Hematopoietic multipotent progenitor cell (in vitro differentiated cells): Measurements from ENCODE around the gene ALDH1L1. TPM values are rescaled to one million over a fixed set of nuclear protein-coding genes. Genes with fewer than 3 reads are reported as not detected.

Experiments used
- DNase-seq, 3 donors: peaks; one replicate each; pipeline ENCODE4 v3.0.0-alpha.2; 2011 to 2015; ENCODE audit warnings: low read depth in 2 of 3, low spot score in 2 of 3
- total RNA-seq: library from RNA; depleted of rRNA; stranded (reverse); fragments of >200 nt; gene quantifications from one replicate; pipeline ENCODE4 v1.2.3, GENCODE V29; 2012

The ALDH1L1 gene
- total RNA-seq, 1 donor = under 0.01 TPM

DNA sequence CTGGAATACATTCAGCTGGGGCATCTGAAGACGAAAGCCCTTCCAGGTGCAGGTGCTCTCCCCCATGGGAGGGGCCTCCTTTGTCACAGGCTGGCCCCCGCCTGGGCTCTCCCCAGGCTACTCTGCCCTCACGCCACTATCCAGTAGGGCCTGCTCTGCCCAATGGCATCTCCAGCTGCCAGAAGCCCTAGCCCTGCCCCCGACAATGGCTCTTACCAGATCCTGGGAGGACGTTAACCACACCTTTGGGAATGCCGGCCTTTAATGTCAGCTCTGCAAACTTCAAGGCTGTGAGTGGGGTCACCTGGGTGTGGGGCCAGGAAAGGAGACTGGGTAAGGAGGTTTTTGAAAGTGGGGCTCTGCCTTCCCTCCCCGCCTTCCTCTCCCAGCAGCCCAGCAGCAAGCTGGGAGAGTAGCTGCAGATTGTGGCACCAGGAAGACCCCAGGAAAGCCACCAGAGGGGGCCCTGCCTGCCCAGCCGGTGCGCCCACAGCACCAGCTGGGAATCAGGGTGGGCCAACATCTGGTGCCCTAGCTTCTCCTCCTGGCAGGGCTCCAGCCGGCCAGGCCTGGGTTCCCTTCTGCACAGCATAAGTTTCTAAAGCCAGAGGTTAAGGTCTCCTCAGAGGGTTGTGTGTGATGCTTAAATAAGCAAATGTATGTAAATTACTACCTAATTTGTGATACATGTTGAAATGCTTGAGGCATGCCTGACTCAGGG, 56.1 kb downstream of the ALDH1L1 start:
- no peak for DNase-seq

DNA sequence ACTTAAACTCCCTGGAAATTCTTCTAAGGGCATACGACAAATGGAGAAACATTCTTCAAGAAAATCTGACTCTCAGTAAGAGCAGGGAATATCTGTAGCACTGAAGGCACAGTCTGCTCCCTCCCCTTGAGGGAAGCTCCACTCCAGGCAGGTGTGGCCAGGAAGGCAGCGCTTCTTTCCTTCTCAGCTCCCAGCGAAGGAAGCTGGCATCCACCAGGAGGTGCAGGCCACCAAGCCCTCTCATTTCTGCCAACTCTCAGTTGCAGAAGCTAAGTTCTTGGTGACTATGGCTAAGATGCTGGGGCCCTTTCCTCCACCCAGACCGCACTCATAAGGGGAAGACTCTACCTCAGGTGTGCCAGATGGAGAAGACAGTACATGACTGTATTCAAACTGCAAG, 58.8 kb downstream of the ALDH1L1 start:
- DNase-seq = no peak

DNA sequence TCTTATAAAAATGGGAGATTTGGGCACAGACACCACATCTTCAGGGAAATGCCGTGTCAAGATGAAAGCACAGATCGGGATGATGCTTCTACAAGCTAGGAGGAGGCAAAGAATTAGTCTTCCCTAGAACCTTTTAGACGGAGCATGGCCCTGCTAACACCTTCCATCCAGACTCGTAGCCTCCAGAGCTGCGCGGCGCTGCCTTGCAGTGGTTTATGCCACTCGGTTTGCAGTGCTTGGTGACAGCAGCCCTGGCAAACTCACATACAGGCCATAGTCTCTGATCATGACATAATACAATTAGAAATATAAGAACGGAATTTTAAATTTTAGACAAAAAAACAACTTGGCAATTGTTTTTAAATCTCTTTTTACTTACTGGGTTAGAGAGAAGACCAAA, 59.3 kb downstream of the ALDH1L1 start:
- no peak for DNase-seq

DNA sequence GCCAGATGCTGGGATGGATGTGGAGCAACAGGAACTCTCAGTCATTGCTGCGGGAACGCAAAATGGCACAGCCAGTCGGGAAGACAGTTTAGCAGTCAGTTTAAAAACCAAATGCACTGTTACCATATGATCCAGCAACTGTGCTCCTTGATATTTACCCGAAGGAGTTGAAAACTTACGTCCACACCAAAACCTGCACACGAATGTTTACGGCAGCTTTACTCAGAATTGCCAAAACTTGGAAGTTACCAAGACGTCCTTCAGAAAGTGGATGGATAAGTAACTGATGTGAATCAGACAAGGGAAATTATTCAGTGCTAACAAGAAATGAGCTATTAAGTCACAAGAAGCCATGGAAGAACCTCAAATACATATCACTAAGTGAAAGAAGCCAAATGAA, 60.4 kb downstream of the ALDH1L1 start:
- DNase-seq = no peak

DNA sequence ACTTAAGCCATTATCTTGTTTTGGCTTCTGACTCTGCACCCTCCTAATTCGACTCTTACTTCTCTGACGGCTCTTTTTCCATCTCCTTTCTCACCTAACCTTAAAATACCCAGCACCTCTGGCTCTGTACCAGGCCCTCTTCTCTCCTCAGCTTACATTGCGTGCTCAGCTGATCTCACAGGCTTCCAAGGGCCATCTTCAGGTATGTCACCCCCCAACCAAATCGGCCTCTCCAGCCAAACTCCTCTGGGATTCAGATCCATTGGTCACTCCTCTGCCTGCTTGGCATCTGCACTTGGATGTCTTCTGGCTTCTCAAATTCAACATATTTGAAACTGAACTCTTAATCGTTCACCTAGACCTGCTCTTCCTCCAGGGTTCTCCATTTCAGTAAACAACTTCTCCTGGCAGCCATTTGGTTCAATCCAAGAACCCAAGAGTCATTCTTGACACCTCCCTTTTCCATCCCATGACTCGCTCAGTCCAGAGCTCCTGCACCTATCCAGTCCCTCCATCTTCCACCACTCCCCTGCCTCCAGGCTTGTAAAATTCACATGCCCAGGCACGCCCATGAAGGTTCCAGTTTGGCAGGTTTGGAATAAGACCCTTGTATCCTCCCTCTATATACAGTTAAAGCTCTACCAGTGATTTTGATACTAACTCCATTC, 61.2 kb downstream of the ALDH1L1 start:
- DNase-seq = no peak

DNA sequence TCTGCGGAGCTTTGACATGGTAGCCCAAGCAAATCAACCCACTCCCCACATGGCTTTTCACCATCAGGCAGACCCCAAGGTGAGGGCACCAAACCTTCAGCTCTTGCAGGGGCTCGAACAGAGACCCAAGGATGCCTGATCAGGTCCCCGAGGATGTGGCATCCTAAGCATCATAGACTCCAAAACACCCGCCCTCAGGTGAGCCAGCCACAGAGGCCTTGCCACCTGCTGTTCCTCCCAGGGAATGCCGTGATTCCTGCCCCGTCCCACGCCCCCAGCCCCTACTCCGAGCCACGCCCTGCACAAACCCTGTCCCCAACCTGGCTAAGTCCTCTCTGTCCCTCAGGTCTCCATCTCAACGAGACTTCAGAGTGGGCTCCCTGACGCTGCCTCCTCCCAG, 61.8 kb downstream of the ALDH1L1 start:
- DNase-seq = no peak

DNA sequence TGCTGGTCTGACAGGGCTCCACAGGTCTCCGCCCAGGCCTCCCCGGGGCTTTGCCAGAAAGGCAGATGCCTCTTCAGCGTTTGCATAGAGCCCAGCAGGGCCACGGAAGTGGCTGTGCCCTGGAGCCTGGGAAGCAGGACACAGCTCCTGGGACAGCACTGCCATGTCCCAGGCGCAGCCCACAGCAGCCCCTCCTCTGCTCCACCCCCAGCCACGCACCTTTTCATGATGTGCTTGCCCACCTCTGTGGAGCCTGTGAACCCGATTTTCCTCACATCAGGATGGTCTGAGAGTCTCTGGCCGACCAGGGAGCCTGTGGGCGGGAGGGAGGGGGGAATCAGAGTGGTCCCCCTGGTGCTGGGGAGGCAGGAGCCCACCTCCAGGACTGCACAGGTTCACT, 62.6 kb downstream of the ALDH1L1 start:
- no peak for DNase-seq

DNA sequence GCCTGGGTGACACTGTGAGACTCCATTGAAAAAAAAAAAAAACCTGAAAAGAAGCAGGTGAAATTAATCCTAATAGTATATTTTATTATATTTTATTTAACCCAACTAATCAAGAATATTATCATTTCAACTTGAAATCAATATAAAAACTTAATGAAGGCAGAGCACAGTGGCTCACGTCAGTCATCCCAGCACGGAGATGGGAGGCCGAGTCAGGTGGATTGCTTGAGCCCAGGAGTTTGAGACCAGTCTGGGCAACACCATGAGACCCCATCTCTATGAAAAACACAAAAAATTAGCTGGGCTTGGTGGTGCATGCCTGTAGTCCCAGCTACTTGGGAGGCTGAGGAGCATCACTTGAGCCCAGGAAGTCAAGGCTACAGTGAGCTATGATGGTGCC, 63.2 kb downstream of the ALDH1L1 start:
- no peak for DNase-seq

DNA sequence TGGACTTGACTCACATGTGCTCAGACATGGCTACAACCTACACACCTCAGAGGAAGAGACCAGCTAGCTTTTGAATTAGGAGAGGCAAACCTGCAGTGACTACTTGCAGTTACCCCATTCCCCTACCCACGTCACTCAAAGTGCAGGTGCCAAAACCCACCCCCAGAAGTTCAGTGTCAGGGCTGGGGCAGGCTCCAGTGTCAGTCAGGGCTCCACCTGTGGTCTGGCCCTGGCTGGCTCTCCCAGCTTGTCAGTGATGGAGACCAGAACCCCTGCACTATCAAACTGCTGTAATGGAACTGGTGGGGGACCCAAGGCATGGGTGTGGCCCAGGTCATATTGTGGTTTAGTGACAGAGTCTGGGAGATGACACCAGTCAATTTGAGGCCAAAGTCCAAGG, 63.9 kb downstream of the ALDH1L1 start:
- no peak for DNase-seq

DNA sequence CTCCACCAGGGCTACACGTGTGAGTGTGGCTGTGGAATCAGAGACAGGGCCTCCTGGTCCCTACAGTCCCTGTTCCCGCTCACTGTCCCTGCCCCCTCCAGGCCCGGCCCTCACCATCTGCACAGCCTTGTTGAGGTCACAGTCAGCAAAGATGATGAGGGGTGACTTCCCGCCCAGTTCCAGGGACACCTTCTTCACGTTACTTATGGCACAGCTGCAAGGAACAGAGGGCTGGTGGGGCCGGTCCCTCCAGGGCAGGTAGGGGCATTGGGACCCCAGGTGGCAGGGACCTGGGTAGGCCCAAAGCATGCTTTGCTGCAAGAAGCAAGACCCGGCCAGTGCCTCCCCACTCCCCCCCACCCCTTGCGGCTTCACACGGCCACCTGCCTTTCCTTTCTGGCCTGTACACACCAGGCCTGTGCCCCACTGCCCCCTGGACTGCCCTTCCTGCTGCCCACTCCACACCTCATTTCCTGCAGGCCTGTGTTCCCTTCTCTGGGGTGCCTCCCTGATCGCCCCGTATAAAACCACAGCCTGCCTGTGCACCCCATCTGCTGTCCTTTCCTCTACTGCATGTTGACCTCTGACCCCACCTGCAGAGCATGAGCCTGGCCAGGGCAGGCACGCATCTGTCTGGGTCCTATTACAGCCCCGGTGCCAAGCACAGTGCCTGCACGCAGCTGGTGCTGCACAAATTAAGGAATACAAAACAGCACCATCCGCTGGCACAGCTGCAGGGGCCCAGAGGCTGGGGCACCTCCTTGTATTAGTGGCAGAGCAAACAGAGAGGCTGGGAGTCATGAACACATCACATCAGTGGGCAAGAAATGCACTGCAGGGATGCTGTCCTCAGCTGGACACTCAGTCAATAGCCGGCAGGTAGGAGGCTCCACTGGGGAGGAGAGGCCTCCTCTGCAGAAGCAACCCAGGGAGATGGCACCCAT, 65.7 kb downstream of the ALDH1L1 start:
- no peak for DNase-seq

DNA sequence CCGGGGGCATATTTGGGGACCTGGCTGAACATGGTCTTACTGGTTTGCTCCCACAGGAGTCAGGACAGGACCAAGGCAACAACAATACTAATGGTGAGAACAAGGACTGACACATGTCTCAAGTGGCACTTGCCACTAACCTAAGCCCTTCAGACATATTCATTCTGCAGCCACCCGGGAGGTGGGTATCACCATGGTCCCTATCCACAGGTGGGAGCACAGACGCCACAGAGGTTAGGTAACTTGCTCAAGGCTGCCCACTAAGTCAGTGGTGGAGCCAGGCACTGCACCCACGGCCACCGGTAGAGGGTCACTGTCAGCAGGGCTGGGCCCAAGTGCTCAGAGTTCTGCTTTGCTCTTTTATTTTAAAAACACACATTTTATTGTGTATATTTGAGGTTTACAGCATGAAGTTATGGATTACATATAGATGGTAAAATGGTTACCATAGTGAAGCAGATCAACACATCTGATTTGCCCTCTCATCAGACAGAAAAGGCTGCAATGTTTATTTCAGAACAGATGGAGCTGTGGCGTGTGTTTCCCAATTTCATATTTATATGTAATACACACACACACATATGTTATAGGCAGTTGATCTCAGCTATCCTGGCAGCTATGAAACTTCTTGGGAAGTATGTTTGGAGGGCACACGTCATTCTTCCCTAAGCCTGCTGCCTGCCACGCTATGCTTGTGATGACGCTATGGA, 66.5 kb downstream of the ALDH1L1 start:
- DNase-seq = peak in 1 of 3 donors; percentile 13

DNA sequence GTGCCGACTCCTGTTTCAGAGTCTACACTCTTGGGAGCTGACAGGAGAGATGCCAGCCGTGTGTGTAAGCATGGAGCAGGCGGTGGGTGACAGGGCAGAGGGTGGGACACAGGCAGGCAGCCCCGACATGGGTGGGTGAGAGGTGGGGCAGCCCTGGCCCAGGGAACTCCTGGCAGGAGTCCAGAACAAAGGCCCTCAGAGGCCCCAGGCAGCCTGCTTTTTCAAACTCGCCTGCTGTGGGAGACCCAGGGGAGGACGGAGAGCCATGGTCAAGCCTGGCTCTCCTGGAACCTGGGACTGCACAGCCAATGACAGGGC, 67.2 kb downstream of the ALDH1L1 start:
- no peak for DNase-seq

DNA sequence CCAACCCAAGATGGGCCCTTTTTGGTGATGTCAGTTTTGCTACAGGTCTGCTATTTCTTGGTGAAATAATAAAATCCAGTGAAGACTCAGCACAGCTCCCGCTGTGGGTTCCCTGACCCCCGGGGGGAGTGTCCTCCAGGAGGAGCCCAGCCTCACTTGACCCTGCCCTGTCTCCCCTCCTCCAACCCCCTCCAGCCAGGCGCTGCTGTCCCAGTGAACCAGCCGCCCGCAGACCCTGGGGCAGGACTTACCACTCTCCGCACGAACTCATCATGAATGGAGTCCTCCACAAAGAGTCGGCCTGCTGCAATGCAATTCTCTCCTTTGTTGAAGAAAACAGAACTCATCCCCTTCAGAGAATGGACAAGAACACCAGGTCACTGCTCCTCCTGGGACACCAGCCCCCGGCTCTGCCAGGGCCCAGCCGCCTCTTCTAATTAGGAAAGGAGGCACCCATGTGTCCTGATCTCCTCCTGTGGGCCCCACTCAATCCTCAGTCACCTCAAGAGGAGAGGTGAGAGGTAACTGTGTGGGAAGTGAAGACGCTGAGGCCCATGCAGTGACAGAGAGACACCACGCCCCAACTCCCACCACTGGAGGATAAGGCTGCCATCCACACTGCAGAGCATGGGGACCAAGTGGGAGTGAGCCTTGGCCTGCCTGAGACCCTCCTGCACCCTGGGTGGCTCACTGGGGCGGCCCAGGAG, 67.7 kb downstream of the ALDH1L1 start:
- DNase-seq = no peak

DNA sequence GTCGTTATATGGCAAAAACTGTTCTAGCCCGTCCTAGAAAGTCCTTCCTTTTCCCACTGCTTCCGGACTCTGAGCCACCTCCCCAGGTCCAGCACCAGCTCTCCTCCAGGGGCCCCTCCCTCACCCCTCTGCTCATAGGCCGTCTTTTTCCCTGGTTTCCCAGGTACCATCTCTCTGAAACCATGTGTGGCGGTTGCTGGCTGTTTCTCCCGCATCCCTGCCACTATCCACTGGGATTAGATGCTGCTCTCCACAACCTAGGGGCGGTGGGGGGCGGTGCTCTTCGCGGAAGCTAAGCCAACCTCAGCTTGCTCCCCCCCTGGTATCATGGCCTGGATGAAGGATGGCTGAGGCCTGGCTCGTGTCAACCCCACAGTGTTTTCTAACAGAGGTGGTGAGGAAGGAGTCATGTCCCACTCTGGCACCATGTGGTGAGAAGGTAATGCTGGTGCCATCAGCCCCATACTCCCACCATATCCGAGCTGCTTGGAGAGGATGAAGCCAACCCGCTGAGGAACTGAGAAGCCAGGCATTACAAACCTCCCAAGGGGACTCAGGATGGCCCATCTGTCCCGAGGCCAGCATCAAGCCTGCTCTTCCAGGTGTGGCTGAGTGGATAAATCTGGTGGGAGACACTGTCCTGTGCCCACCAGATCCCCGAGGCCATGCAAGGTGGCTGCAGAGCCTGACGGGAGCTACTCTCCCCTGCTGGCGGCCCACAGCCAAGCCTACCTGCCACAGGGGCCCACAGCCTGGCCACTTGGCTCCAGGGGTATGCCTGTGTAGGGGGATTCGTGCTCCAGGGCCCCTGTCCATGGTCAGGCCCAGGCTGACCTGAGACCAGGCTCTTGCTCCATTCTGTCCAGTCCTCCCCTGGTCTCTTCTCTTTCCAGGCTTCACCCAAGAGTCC, 68.6 kb downstream of the ALDH1L1 start:
- DNase-seq = no peak

DNA sequence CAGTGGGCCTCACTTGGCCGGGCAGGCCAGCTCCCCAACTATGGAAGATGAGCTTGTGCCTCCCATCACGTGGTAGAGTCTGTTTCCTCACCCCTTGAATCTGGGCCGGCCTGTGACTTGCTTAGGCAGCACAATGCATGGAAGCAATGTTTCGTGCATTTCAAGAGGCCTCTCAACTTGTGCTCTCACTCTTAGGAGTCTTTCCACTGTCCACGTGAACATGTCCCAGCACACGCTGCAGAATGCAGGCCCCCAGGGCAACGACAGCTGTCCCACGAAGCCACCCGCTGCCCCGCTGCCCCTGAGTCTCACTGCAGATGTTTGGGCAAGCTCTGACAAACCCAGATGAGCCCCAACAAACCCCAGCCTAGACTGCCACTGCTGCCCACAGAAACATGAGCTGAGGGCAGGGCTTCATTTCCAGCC, 69.2 kb downstream of the ALDH1L1 start:
- no peak for DNase-seq

DNA sequence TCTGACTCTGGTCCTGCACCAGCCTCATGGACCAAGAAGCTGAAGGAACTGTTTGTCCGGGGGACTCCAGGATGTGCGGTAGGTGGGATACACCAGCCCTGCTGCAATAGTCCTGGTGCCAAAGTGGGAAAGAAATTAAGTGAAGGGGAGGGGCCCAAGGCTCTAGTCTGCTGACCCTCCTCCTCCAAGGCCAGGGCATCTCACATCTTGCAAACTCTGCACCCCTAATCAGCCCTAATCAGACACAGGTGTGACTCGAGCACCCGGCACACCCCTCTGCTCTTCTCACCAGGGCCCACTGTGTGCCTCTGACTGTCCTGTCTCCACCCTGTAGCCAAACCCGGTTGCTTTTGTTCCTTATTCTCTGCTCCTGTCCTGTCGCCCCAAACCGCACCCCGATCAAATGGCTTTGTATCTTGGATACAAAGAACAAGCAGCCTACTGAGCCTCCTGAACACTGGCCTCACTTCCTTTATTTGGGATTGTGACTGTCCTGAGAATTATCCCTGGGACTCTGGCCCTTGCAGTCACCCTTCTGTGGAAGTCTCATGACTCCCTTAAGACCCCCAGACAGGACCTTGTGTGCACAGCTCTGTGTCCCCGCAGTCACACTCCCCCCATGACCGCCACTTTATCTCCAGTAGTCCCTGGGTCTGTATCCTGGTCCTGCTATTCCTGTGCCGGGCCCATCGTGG, 69.8 kb downstream of the ALDH1L1 start:
- no peak for DNase-seq

DNA sequence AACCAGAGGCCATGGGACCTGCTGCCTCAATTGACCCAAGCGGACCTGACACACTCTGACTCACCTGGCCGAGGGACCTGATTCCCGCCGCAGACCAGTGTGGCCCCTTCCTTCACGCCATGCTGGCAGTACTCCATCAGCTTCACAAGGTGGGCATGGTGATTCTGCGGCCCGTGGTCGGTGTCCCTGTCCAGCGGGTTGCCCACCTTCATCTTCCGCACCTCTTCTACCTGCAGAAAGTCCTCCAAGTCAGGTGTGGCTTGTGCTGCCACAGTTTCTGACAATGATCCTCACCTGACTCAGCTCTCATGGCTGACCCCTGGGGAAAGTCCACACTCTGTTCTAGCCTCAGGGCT, 70.5 kb downstream of the ALDH1L1 start:
- DNase-seq = no peak

DNA sequence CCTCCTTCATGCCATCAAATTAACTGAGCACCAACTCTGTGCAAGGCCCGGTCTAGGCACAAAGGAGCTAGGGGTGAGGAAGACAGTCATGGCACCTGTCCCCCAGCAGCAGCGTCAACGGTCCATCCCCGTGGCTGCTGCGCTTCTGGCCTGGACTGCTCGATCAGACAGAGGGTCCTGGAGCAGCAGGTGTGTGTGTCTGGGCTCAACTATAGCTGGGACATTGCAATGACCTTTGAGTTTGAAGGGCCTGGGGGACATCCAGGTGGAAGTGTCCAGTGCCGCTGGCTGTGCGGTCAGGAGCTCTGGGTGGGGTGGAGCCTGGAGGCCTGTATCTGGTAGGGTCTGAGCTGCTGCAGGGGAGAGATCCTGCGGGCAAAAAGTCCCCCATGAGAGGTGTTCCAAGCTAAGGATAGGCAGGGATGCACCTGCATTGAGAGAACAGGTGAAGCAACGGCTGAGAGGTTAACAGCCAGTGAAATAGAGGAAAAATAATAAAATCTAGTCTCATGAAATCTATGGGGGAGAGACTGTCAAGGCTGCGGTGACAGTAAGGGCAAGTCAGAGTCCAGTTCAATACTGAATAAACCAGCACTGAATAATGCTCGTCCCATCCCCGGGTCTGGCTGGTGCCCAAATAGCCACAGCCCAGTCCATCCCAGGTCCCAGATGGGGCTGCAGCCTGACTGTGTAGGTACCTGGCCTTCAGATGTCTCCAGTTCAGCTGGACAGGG, 71.1 kb downstream of the ALDH1L1 start:
- no peak for DNase-seq
